NCI-H345 (cell line): ENCODE data around the gene ELMO2.

Experiments used
- DNase-seq: peaks from one replicate; lab custom pipeline; 2025; lab: John Stamatoyannopoulos, UW

The ELMO2 gene, protein sequence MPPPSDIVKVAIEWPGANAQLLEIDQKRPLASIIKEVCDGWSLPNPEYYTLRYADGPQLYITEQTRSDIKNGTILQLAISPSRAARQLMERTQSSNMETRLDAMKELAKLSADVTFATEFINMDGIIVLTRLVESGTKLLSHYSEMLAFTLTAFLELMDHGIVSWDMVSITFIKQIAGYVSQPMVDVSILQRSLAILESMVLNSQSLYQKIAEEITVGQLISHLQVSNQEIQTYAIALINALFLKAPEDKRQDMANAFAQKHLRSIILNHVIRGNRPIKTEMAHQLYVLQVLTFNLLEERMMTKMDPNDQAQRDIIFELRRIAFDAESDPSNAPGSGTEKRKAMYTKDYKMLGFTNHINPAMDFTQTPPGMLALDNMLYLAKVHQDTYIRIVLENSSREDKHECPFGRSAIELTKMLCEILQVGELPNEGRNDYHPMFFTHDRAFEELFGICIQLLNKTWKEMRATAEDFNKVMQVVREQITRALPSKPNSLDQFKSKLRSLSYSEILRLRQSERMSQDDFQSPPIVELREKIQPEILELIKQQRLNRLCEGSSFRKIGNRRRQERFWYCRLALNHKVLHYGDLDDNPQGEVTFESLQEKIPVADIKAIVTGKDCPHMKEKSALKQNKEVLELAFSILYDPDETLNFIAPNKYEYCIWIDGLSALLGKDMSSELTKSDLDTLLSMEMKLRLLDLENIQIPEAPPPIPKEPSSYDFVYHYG

DNA sequence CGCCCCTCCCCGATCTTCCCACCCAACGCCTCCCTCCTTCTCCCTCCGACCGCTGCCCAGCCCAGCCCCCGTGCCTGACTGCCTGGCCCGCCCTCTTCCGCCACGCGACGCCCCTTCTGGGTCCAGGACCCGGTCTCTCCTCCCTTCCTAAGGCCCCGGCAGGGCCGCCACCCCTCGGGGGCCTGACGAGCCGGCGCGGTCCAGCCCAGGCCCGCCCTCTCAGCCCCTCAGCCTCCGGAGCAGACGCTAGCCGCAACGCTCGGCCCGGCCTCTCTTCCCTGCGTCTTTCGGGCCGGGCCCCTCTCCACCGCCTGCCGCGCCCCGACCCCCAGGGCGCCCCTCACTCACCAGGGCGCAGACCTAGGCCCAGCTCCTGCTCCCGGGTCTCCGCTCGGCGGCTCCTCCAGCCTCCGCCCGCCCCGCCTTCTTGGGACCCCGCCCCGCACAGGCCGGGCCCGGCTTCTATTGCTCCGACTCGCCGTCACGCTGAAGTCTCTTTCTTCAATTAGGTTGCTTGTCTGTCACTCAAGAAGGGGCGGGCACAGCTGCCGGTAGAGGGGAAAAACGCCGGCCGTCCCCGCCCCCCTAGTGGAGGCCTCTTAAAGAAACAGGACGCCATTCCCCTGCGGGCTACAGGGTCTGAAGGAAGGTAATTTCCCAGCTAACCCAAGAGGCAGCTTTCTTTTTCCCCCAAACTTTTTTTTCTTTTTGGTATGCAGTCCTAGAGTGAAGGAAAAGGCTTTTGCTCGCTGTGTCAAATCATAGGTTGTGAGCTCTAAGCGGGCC is at the start of gene ELMO2:
TSS of gene ELMO2 (minus strand) at position 416 of the 786 bp plus-strand sequence. CDS start 12,133 bp downstream, outside the sequence.
- DNase-seq: peak; percentile 99

DNA sequence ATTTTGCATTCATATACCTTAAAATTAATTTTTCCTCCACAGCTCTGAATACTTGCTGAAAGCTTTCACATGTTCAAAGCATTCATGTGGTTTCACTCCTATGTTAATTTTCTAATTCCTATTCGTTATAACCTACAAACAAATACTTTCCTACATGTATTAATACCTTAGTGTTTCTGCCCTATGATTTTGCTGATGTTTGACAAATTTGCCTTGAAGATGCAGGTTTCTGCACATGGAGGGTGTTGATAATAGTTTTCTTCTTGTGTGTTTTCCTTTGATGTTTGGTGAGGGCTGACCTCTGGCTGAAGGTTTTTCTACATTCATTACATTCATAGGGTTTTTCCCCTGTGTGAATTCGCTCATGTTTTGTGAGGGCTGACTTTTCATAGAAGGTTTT is 49.3 kb upstream of the ELMO2 start:
- no peak for DNase-seq

DNA sequence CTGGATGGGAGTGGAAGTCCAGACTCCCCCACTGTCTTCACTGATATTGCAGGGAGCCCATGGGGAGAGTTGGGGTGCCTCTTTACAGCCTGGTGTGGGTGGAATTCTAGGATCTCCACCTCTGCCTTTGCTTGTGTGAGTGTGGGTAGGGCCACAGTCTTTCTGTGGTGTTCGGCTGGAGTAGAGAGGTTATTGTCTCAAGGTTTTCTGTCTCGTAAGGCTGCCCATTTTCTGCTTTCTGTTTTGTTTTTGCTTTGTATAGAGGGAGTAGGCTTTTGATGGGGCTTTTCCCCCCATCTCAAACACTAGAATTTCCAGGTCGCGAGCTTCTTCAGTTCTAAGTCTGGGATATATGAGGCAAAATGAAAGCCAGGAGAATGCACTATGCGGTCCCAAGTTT is 40.4 kb upstream of the ELMO2 start:
- no peak for DNase-seq

DNA sequence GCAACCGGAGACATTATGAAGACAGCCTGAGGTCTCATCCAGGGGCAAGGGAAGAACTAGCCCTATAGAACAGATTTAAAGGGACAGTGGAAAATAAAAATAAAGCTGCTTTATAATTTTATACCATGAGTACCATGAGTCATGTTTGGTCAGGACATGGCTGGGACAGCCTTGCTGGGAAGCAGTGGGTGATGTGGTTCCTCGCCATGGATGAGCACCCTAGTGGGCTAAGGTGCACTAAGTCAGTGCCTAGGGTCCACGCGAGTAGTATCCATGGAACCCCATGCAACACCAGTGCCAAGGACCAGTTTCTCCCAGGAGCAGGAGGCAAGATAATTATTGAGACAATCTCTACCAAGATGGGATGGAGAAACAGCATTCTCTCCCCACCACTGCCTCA is 33.4 kb upstream of the ELMO2 start:
- DNase-seq: no peak

DNA sequence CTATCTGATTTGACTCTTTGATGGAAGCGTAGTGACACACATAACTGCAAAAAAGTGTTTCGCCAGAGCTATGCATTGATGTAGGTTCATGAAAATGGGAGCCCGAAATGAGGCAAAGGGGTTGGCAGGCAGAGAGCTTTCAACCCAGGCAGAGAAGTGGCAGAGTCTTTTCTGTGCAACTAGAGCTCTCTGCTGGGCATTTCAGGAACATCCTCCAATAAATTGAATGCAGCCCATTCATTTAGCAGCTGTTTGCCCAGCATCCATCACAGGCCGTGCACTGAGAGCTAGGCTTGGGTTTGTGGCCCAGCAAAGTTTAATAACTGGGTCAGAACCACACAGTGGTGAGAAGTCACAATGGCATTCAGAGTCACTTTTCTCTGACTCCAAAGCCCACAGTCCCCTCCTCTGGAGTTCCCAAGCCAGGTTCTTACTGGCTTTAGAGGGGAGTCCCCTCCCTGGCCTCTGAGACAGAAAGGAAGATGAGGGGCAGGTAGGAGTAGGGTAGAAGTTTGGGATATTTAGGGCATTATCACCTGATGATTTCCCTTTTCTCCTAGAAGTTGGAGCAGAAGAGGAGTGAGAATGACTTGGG is 31.8 kb upstream of the ELMO2 start:
- peak; percentile 60 for DNase-seq

DNA sequence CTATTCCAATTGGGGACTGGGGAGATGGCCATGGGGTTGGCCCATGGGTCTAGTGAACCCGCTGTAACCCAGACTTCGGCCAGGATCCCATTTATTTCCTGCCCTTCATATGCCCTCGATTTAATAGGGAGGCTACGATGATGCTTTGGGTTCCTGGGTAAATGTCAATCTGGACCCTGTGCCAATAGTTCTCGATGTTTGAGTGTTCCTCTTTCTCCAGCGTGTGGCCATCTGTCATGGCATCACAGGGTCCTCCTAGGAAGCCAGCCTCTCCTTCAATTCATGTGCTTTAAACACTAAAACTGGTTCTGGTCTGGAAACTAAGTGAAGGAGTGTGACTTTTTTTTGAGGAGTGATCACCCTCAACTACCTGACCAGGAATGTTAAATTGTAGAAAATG is 28.7 kb upstream of the ELMO2 start:
- no peak for DNase-seq

DNA sequence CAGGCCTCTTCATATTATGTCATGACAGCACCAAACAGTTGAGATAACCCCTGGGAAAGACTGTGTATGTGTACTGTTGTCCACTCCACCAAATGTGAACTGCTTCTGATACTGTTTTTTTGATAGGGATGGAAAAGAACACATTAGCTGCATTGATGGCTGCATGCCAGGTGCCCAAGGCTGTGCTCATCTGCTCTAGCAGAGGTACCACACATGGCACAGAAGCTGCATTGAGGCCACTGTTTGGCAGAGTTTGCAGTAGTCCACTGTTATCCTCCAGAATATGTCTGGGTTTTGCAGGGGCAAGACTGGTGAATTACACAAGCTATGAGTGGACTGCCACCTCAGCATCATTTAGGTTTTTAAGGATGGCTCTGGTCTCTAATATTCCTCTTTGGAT is 28.2 kb upstream of the ELMO2 start:
- DNase-seq: no peak

DNA sequence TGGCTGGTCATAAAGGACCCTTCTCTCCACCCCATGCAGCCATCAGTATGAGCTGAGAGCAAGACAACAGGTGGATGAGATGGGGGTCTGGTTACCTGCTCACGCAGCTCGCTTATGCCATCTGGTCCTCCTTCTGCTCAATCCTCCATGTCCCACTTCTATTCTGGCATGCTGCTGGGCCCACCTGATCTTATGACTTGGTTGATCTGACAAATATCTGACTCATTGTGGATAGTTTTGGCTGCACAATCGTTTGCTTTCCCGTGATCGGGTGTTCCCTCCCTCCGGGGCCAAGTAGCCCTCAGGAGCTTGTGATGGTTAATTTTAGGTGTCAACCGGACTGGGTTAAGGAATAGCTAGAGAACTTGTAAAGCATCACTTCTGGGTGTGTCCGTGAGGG is 26.6 kb upstream of the ELMO2 start:
- DNase-seq: no peak

DNA sequence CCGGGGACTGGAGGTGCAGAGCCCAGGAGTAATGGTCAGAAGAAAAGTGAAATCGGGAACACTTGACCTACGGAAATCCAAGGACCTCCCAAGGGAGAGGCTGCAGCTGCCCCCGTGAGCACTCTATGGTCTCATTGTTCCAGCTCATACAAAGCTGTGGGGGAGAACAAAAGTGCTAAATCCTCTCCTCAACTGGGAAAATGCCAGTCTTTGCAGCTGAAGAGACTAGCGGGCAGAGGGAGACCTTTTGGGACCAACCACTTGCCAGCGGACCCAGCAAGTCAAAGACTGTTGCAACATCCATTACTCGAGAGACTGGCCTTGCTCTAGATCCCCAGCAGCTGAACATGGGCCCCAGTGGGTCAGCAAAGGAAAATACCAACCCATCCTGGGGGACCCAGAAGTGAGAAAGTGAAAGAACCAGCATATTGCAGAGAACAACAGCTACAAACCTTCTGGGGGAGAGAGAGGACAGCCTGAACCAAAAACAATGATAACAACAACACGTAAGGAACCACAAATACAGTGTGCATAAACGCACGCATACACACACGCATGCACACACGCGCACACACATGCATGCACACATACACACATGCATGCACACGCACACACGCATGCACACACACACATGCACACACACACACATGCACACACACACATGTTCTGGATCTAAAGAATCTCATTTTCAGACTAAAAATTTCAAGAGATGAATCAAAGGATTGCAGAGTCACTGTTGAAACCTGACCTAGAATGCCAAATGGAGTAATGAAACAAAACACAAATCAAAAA is 24.7 kb upstream of the ELMO2 start:
- no peak for DNase-seq

DNA sequence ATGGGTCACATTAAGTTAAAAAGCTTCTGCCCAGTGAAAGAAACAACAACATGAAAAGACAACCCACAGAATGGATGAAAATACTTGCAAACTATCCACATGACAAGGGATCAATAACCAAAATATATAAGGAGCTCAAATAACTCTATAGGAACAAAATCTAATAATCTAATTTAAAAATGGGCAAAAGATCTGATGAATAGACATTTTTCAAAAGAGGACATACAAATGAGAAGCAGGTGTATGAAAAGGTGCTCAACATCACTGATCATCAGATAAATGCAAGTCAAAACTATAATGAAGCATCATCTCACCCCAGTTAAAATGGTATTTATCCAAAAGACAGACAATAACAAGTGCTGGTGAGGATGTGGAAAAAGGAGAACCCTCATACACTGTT is 21.0 kb upstream of the ELMO2 start:
- no peak for DNase-seq

DNA sequence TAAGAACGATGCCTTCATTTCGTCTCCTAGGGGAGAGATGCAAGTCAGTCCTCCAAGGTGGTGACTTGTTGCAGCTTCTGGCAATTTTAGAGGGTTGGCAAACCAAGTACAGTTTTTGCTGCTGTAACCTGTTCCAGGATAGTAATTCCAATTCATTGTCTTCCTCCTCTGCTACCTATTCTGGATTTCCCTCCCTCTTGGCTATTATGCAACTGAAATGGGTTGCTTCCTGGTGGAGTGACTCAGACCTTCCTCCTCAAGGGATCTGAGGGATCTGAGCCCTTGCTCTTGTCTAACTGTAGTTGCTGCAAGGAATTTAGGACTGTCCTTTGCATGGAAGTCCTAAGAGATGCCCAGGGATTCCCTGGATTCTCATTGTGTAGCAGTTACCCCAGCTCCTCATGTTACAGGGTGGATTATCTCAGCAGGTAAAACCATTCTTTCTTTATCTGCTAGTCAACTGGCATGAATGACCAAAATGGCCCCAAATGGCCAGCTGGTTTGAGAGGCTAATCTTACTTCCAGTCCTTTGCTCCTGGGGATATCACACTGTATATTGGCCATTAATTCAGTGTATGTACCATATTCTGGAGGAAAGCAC is 17.6 kb upstream of the ELMO2 start:
- no peak for DNase-seq

DNA sequence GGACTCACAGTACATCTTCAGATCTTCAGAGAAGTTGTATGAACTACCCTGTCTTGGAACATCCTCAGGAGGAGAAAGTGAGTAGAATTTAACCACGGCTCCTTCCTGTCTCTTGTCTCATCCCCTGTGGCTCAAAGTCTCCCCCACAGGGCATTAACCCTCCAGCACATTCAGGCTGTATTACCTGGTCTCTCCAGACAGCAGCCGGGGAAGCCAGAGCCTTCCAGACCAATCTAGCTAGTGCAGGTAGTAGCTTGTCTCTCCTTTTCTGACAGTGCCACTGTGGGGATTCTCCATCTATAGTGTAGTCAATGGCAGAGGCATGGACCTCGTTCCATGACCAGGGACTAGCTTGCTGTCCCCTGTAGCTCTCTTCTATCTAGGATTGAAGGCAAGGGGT is 16.9 kb upstream of the ELMO2 start:
- no peak for DNase-seq

DNA sequence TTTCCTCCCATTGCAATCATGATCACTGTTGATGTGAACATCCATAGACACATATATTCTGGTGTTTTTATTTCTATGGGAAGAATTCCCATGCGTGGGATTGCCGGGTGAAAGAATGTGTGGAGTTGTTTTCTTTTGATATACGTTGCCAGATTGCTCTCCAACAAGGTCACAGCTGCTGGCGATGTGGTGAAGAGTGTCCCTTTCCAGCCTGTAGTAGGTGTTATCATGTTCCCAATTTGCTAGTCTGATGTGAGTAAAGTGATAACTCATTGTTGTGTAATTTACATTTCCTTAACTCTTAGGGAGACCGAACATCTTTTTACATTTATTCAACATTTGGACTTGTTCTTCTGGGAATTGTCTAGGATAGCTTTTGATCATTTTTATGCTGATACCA is 14.5 kb upstream of the ELMO2 start:
- DNase-seq: no peak

DNA sequence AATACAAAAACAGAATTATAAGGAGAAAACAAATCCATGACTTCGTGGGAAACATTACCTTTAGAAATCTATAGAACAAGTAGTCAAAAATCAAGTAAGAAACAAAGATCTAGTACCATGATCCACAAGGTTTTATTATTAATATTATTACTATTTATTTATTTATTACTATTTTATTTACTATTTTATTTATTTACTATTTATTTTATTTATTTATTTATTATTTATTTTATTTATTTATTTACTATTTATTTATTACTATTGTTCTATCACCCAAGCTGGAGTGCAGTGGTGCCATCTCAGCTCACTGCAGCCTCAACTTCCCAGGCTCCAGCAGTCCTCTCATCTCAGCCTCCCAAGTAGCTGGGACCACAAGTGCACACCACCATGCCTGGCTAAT is 13.5 kb upstream of the ELMO2 start:
- DNase-seq: no peak

DNA sequence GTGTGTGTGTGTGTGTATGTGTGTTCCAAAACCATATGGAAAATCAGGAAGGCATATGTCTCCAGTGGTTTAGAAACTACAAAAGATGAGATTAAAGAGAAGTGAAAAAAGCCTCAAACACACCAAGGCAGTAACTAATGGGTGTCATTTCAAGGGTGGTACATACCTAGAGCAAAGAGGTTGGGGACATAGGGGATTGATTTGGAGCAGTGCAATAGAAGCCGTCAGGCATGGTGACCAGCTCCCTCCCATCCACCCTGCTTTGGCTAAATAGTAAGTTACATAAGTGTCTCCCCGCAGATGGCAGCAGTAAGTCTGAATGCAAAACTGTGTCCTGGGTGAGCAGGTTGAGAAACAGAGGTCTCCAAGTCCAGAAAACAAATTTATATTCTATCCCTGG is 10.4 kb upstream of the ELMO2 start:
- no peak for DNase-seq

DNA sequence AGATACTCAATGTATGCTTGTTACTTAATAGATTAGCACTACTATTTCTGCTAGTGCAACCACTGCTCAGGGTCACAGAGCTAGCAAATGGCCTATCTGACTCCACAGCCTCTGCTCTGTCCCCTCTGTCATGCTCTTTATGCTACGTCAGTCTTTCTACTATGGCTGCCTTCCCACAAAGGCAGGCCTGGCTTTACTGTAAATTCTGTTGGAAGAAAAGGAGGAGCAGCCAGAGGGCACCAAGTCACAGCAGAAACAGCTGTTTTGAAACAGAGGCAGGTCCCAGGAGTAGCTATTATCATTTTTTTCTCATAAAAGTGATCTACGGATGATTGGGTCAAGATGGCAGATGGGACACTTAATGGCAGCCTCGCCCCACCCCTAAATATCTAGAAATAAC is 10.0 kb upstream of the ELMO2 start:
- DNase-seq: no peak

DNA sequence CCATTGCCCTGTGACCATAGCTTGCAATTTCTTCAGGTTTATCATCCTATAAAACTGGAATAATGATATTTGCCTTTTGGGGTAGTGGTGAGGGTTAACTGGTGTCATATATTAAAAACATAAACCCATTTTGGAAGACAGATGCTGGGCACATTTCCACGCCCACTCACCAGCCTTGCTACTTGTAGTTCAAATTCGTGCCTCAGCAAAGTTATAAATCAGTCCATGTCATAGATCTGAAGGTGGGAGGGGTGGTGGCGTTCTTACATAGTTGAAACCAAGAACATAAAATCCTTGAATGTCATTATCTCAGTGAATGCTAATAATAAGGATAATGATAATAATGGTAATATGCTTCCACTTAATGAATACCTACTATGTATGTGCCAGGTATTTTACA is 9.4 kb upstream of the ELMO2 start:
- no peak for DNase-seq

DNA sequence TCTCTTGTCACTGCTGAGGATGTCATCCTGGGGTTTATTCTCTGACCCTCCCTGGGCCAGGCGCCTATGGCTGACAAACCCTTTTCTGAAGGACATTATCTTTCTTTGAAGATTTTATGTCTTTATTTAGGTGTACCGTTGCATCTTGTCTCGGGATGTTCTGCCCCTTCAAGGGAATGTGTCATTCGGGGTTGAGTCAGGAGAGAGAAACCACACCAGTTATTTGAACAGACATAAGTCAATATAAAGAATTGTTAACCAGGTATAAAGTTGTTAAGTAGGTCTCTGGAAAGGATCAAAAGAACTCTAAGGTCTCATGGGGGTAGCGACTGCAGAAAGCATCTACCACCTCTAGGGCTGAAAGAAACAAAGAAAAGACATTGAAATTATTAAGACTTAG is 8.2 kb upstream of the ELMO2 start:
- no peak for DNase-seq

DNA sequence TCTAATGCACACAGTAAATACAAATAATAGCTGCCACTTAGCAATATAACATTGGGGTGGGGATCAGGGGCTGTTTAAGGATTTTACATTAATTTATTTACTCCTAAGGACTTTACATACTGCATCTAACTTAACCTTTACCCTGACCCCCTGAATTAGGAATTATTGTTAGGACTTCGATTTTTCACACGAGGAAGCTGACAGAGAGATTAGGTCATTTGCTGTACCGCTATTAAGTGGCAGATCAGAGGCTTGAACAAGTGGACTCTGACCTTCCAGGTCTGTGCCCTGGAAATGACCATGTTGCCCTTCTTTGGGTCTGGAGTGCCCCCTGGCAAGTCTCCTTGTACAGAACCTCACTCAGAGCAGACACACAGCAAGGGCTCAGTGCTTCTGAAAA is 5.2 kb upstream of the ELMO2 start:
- DNase-seq: no peak

DNA sequence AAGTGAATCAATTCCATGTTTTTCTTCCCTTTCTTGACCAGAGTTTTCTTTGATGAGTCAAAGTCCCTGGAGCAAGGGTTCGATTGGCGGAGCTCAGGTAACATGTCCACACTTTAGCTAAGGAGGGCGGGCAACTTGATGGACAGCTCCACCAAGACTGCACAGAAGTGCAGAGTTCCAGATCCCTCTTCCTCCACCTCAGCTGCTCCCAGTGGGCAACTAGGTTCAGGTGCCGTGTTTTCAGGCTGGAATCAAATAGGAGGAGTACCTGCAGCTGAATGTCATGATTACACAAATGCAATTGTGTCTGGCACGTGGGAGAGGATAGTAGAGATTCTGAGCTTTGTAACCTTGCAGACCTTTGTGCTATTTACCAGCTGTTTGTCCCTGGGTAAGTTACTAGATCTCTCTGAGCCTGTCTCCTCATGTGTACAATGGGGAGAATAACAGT is 1.9 kb upstream of the ELMO2 start:
- DNase-seq: no peak

DNA sequence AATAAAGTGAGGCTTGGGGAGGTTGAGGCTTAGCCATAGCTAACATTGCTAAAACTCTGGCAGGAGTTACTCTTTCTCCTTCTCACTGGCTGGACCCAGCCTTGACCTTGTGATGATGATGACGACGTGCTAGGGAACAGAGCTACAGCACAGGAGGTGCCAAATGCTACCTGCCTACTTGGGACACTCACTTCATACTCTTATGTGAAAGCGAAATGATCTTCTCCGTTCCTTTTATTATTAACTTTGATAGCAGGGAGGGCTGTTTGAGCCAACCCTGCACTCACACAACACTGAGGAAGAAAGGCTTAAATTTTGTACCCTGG is 1.2 kb upstream of the ELMO2 start:
- no peak for DNase-seq
